GM23338 (cell line): ENCODE data around the gene COL4A1. TPM values are rescaled to one million over a fixed set of nuclear protein-coding genes. Genes with fewer than 3 reads are reported as not detected.

Experiments used
- ATAC-seq: fragments of 200-7000 bp; cut with Tn5 transposase; 3 replicates; pipeline ENCODE4 v1.9.1; 2020
- DNase-seq: peaks from one replicate; pipeline ENCODE4 v3.0.0-alpha.2; 2015; ENCODE audit warnings: low spot score
- H2AFZ ChIP-seq: fragments of 200-600 bp; sonication (generic); 2 replicates; pipeline ENCODE4 v1.8.0; 2016; ENCODE audit warnings: antibody characterized with exemption, mild to moderate bottlenecking, moderate library complexity
- H3F3A ChIP-seq: fragments of 200-600 bp; sonication (generic); replicated peaks from 2 replicates; pipeline ENCODE4 v1.8.0; 2017; ENCODE audit warnings: antibody characterized with exemption, mixed run types, low read depth
- H3K27ac ChIP-seq: fragments of 200-600 bp; sonication (generic); 2 replicates; pipeline ENCODE4 v1.6.1; 2016; ENCODE audit warnings: low read depth
- H3K27me3 ChIP-seq: fragments of 200-600 bp; sonication (generic); 2 replicates; pipeline ENCODE4 v1.8.0; 2016; ENCODE audit warnings: mild to moderate bottlenecking, mixed run types, moderate library complexity; ENCODE audit not compliant: insufficient read depth
- H3K36me3 ChIP-seq: fragments of 200-600 bp; sonication (generic); 2 replicates; pipeline ENCODE4 v1.8.0; 2016; ENCODE audit warnings: mild to moderate bottlenecking; ENCODE audit not compliant: insufficient read depth
- H3K4me1 ChIP-seq: fragments of 200-600 bp; sonication (generic); 2 replicates; pipeline ENCODE4 v1.8.0; 2016; ENCODE audit warnings: mild to moderate bottlenecking, moderate library complexity; ENCODE audit not compliant: insufficient read depth
- H3K4me2 ChIP-seq: fragments of 200-600 bp; sonication (generic); 2 replicates; pipeline ENCODE4 v1.7.1; 2017; ENCODE audit warnings: mixed run types
- H3K4me3 ChIP-seq: fragments of 200-600 bp; sonication (generic); 2 replicates; pipeline ENCODE4 v1.6.1; 2016; ENCODE audit warnings: mixed run types
- H3K79me2 ChIP-seq: fragments of 200-600 bp; sonication (generic); replicated peaks from 2 replicates; pipeline ENCODE4 v1.8.0; 2017; ENCODE audit warnings: mild to moderate bottlenecking; ENCODE audit not compliant: insufficient read depth
- H3K9me2 ChIP-seq: fragments of 200-600 bp; sonication (generic); 2 replicates; pipeline ENCODE4 v1.8.0; 2017; ENCODE audit not compliant: insufficient read depth
- H4K20me1 ChIP-seq: fragments of 200-600 bp; sonication (generic); replicated peaks from 2 replicates; pipeline ENCODE4 v1.8.0; 2017; ENCODE audit warnings: mild to moderate bottlenecking; ENCODE audit not compliant: insufficient read depth
- H3K27ac Mint-ChIP-seq: 2 replicates; pipeline ENCODE4 v1.8.0; 2020; ENCODE audit warnings: inconsistent platforms, mild to moderate bottlenecking, moderate library complexity, mixed read lengths
- H3K27me3 Mint-ChIP-seq: 3 replicates; pipeline ENCODE4 v1.8.0; 2022; ENCODE audit warnings: low read depth, mild to moderate bottlenecking, moderate library complexity, mixed read lengths, inconsistent platforms; ENCODE audit not compliant: insufficient read depth, poor library complexity
- H3K36me3 Mint-ChIP-seq: 3 replicates; pipeline ENCODE4 v1.8.0; 2021; ENCODE audit warnings: low read depth, mild to moderate bottlenecking, inconsistent platforms, moderate library complexity, mixed read lengths
- H3K4me1 Mint-ChIP-seq: 3 replicates; pipeline ENCODE4 v1.8.0; 2020; ENCODE audit warnings: mild to moderate bottlenecking, inconsistent platforms, mixed read lengths
- H3K4me3 Mint-ChIP-seq: 3 replicates; pipeline ENCODE4 v1.8.0; 2021; ENCODE audit warnings: moderate library complexity, mild to moderate bottlenecking, inconsistent platforms, mixed read lengths
- H3K9me3 Mint-ChIP-seq: 3 replicates; pipeline ENCODE4 v1.8.0; 2020; ENCODE audit warnings: moderate library complexity, mild to moderate bottlenecking, inconsistent platforms, mixed read lengths
- CREB1 ChIP-seq: fragments of 250-450 bp; sonication (Bioruptor Pico); IDR thresholded peaks from 2 replicates; pipeline ENCODE4 v1.5.0; 2020; ENCODE audit warnings: low read depth, mild to moderate bottlenecking, moderate library complexity
- ETS1 ChIP-seq: IDR thresholded peaks from 2 replicates; pipeline ENCODE4 v1.6.1; 2016; ENCODE audit warnings: antibody characterized with exemption
- EZH2 ChIP-seq: fragments of 200-600 bp; sonication (generic); IDR thresholded peaks from one replicate; pipeline ENCODE4 v1.8.0; 2017; ENCODE audit warnings: antibody characterized with exemption, mild to moderate bottlenecking, low read depth; ENCODE audit not compliant: unreplicated experiment
- EZH2phosphoT487 ChIP-seq: fragments of 200-600 bp; sonication (generic); IDR thresholded peaks from one replicate; pipeline ENCODE4 v1.8.1; 2018; ENCODE audit warnings: antibody characterized with exemption; ENCODE audit not compliant: unreplicated experiment
- JUNB ChIP-seq: IDR thresholded peaks from one replicate; pipeline ENCODE4 v1.6.1; 2016; ENCODE audit warnings: antibody characterized with exemption; ENCODE audit not compliant: unreplicated experiment
- NANOG ChIP-seq: IDR thresholded peaks from 2 replicates; pipeline ENCODE4 v1.6.1; 2016; ENCODE audit warnings: antibody characterized with exemption, borderline replicate concordance
- POLR2AphosphoS5 ChIP-seq: IDR thresholded peaks from 2 replicates; pipeline ENCODE4 v1.6.1; 2016; ENCODE audit warnings: antibody characterized with exemption, low read depth
- STAT1 ChIP-seq: IDR thresholded peaks from one replicate; pipeline ENCODE4 v1.6.1; 2016; ENCODE audit warnings: antibody characterized with exemption; ENCODE audit not compliant: unreplicated experiment
- ZNF114 ChIP-seq: fragments of 250-450 bp; sonication (Bioruptor Pico); IDR thresholded peaks from 2 replicates; pipeline ENCODE4 v1.5.0; 2020; ENCODE audit warnings: mild to moderate bottlenecking, moderate library complexity
- ZNF331 ChIP-seq: fragments of 250-450 bp; sonication (Bioruptor Pico); IDR thresholded peaks from 2 replicates; pipeline ENCODE4 v1.5.0; 2020; ENCODE audit warnings: low read depth, mild to moderate bottlenecking, moderate library complexity
- polyA plus RNA-seq: library from polyadenylated mRNA; unstranded; fragments of >200 nt; fragmentation: Nextera tagmentation; extraction: Ambion mirVana; gene quantifications from 2 replicates; pipeline ENCODE4 v1.2.1, GENCODE V29; 2016
- total RNA-seq: library from RNA; depleted of rRNA; stranded (reverse); fragments of >200 nt; shearing (Covaris generic); gene quantifications from 2 replicates; pipeline ENCODE4 v1.2.3, GENCODE V29; 2014
- TF ChIP-seq, protein P1 (sequence below): fragments of 250-450 bp; sonication (Bioruptor Pico); IDR thresholded peaks from 2 replicates; pipeline ENCODE4 v1.5.0; 2020; ENCODE audit warnings: mild to moderate bottlenecking, moderate library complexity
- TF ChIP-seq, protein P2 (sequence below), 2 experiments: fragments of 200-600 bp in 1 of 2; sonication (generic) in 1 of 2; conservative IDR thresholded peaks; 2 replicates each; pipeline versions ENCODE4 v1.5.1 to v1.6.1; 2016 to 2017; ENCODE audit warnings: antibody characterized with exemption in 2 of 2, low read depth in 2 of 2, mild to moderate bottlenecking in 2 of 2, moderate library complexity in 1 of 2

The COL4A1 gene
- total and polyA plus RNA-seq, 2 experiments from 2014 or later = 39.1 to 110 TPM

DNA sequence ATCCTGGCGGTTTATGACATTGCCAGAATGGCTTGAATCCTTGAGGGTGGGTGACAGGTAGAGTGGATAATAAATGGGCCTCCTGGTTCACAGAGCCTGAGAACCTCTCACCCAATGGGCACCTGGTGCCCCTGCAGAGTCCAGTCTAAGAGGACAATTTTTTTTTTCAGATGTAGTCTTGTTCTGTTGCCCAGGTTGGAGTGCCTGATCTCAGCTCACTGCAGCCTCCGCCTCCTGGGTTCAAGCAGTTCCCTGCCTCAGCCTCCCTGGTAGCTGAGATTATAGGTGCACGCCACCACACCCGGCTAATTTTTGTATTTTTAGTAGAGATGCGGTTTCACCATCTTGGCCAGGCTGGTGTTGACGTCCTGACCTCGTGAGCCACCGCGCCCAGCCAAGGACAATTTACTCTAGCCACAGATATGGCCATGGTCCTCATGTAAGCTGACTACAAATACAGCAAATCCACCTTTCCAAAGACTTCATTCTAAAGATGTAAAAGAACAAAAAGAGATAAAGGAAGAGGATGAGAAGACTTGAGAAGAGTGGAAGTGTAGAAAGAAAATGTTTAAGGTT is 33.1 kb upstream of the COL4A1 start:
- peaks cover 4% of the 10 kb centered on the region for H3K36me3 Mint-ChIP-seq
- Histone ChIP-seq H3K4me1 (peaks cover 30% of the 10 kb centered on the region), H4K20me1 (peaks cover 11% of the 10 kb centered on the region), H3K27ac (0 out of 2 replicates have a peak overlapping the region, but pooled peaks have one; percentile 55), H3K9me2 (no peaks in the 10 kb centered on the region), H3K4me2 (peak overlapping the region; percentile 29; the same call in 1 of the 2 replicates), H3K36me3 (no peaks in the 10 kb centered on the region; the same call in 1 of the 2 replicates), H3K79me2 (peaks cover 45% of the 10 kb centered on the region), H2AFZ (no peak overlapping the region), H3F3A (no peaks in the 10 kb centered on the region), H3K4me3 (no peak overlapping the region), H3K27me3 (no peaks in the 10 kb centered on the region)
- no peak overlapping the region for H3K4me3 Mint-ChIP-seq
- H3K9me3 Mint-ChIP-seq = no peaks in the 10 kb centered on the region
- peaks cover 4% of the 10 kb centered on the region for H3K27me3 Mint-ChIP-seq
- DNase-seq = no peak
- H3K4me1 Mint-ChIP-seq = peaks cover 41% of the 10 kb centered on the region
- TF ChIP-seq STAT1 = no peak
- no peak for TF ChIP-seq POLR2AphosphoS5
- TF ChIP-seq, protein P1, sequence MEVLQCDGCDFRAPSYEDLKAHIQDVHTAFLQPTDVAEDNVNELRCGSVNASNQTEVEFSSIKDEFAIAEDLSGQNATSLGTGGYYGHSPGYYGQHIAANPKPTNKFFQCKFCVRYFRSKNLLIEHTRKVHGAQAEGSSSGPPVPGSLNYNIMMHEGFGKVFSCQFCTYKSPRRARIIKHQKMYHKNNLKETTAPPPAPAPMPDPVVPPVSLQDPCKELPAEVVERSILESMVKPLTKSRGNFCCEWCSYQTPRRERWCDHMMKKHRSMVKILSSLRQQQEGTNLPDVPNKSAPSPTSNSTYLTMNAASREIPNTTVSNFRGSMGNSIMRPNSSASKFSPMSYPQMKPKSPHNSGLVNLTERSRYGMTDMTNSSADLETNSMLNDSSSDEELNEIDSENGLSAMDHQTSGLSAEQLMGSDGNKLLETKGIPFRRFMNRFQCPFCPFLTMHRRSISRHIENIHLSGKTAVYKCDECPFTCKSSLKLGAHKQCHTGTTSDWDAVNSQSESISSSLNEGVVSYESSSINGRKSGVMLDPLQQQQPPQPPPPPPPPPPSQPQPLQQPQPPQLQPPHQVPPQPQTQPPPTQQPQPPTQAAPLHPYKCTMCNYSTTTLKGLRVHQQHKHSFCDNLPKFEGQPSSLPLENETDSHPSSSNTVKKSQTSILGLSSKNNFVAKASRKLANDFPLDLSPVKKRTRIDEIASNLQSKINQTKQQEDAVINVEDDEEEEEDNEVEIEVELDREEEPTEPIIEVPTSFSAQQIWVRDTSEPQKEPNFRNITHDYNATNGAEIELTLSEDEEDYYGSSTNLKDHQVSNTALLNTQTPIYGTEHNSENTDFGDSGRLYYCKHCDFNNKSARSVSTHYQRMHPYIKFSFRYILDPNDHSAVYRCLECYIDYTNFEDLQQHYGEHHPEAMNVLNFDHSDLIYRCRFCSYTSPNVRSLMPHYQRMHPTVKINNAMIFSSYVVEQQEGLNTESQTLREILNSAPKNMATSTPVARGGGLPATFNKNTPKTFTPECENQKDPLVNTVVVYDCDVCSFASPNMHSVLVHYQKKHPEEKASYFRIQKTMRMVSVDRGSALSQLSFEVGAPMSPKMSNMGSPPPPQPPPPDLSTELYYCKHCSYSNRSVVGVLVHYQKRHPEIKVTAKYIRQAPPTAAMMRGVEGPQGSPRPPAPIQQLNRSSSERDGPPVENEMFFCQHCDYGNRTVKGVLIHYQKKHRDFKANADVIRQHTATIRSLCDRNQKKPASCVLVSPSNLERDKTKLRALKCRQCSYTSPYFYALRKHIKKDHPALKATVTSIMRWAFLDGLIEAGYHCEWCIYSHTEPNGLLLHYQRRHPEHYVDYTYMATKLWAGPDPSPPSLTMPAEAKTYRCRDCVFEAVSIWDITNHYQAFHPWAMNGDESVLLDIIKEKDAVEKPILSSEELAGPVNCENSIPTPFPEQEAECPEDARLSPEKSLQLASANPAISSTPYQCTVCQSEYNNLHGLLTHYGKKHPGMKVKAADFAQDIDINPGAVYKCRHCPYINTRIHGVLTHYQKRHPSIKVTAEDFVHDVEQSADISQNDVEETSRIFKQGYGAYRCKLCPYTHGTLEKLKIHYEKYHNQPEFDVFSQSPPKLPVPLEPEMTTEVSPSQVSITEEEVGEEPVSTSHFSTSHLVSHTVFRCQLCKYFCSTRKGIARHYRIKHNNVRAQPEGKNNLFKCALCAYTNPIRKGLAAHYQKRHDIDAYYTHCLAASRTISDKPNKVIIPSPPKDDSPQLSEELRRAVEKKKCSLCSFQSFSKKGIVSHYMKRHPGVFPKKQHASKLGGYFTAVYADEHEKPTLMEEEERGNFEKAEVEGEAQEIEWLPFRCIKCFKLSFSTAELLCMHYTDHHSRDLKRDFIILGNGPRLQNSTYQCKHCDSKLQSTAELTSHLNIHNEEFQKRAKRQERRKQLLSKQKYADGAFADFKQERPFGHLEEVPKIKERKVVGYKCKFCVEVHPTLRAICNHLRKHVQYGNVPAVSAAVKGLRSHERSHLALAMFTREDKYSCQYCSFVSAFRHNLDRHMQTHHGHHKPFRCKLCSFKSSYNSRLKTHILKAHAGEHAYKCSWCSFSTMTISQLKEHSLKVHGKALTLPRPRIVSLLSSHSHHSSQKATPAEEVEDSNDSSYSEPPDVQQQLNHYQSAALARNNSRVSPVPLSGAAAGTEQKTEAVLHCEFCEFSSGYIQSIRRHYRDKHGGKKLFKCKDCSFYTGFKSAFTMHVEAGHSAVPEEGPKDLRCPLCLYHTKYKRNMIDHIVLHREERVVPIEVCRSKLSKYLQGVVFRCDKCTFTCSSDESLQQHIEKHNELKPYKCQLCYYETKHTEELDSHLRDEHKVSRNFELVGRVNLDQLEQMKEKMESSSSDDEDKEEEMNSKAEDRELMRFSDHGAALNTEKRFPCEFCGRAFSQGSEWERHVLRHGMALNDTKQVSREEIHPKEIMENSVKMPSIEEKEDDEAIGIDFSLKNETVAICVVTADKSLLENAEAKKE (CRISPR knock-in tag) = no peak
- no peak for TF ChIP-seq CREB1 (CRISPR knock-in tag)
- no peak for TF ChIP-seq NANOG
- TF ChIP-seq EZH2 = no peak
- TF ChIP-seq ZNF114 (CRISPR knock-in tag) = no peak
- TF ChIP-seq, protein P2, sequence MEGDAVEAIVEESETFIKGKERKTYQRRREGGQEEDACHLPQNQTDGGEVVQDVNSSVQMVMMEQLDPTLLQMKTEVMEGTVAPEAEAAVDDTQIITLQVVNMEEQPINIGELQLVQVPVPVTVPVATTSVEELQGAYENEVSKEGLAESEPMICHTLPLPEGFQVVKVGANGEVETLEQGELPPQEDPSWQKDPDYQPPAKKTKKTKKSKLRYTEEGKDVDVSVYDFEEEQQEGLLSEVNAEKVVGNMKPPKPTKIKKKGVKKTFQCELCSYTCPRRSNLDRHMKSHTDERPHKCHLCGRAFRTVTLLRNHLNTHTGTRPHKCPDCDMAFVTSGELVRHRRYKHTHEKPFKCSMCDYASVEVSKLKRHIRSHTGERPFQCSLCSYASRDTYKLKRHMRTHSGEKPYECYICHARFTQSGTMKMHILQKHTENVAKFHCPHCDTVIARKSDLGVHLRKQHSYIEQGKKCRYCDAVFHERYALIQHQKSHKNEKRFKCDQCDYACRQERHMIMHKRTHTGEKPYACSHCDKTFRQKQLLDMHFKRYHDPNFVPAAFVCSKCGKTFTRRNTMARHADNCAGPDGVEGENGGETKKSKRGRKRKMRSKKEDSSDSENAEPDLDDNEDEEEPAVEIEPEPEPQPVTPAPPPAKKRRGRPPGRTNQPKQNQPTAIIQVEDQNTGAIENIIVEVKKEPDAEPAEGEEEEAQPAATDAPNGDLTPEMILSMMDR (conservative IDR thresholded peaks at IDR 0.05; ENCODE audit: low read depth in 2 of 2) = no peak
- no peak for TF ChIP-seq EZH2phosphoT487
- no peak for TF ChIP-seq ZNF331 (CRISPR knock-in tag)
- no peak for TF ChIP-seq ETS1
- no peak for TF ChIP-seq JUNB
- H3K27ac Mint-ChIP-seq = no peak overlapping the region
- no peak for ATAC-seq
